Endothelial cell of umbilical vein (primary cell): ENCODE data around the gene RTF2. TPM values are rescaled to one million over a fixed set of nuclear protein-coding genes. Genes with fewer than 3 reads are reported as not detected.

Source experiments
- BruUV-seq: library from RNA; stranded (reverse); fragments of 400-500 nt; replicated peaks from 2 replicates; lab custom pipeline; 2021; lab: Mats Ljungman, UMichigan
- CTCF ChIA-PET: fragments of 300-600, 350-600 bp; sonication (Branson Sonifier 250); formaldehyde crosslinking; loops from one replicate; lab custom pipeline; 2021; ENCODE audit warnings: antibody characterized with exemption, inconsistent platforms; lab: Charles Lee
- POLR2A ChIA-PET: fragments of 300-600, 350-600 bp; sonication (Branson Sonifier 250); formaldehyde crosslinking; loops from one replicate; lab custom pipeline; 2021; ENCODE audit warnings: antibody characterized with exemption, inconsistent platforms; lab: Charles Lee
- DNase-seq: peaks from one replicate; pipeline ENCODE4 v3.0.0-alpha.2; 2011; ENCODE audit warnings: low read depth, low spot score
- FAIRE-seq: peaks from 2 replicates; lab custom pipeline; 2011; peaks lifted over from hg19 to GRCh38; lab: Jason Lieb, UNC
- H2AFZ ChIP-seq: 2 replicates; pipeline ENCODE4 v1.6.0; 2012; ENCODE audit warnings: low read depth, low read length, control low read depth, inconsistent platforms
- H3K27ac ChIP-seq: 2 replicates; pipeline ENCODE4 v1.5.1; 2011; ENCODE audit warnings: low read depth, mild to moderate bottlenecking, control low read depth, low read length, moderate library complexity; ENCODE audit not compliant: insufficient read depth
- H3K27me3 ChIP-seq, 2 experiments: 2 replicates each; pipeline versions ENCODE4 v1.6.0 to v1.6.1; 2011; ENCODE audit warnings: low read length in 2 of 2, mixed read lengths in 1 of 2; ENCODE audit not compliant: control insufficient read depth in 2 of 2, insufficient read depth in 2 of 2
- H3K36me3 ChIP-seq, 2 experiments: 2 replicates in 1 of 2; 3 replicates in 1 of 2; pipeline ENCODE4 v1.5.1; 2011; ENCODE audit warnings: low read length in 2 of 2, mild to moderate bottlenecking in 1 of 2, moderate library complexity in 1 of 2; ENCODE audit not compliant: control insufficient read depth in 2 of 2, insufficient read depth in 2 of 2; ENCODE audit errors: extremely low read depth in 1 of 2
- H3K4me1 ChIP-seq: 3 replicates; pipeline ENCODE4 v1.5.1; 2011; ENCODE audit warnings: mild to moderate bottlenecking, low read length; ENCODE audit not compliant: control insufficient read depth, insufficient read depth; ENCODE audit errors: extremely low read depth
- H3K4me2 ChIP-seq: 2 replicates; pipeline ENCODE4 v1.6.1; 2011; ENCODE audit warnings: low read length, control low read depth, mixed read lengths; ENCODE audit not compliant: insufficient read depth
- H3K4me3 ChIP-seq, 3 experiments: fragments of 200-600 bp in 1 of 3; sonication (generic), shearing (Covaris generic) in 1 of 3; replicated peaks in 1 of 3; 2 replicates each; pipeline ENCODE4 v1.5.1; 2011 to 2016; ENCODE audit warnings: control low read depth in 3 of 3, low read length in 3 of 3, mild to moderate bottlenecking in 2 of 3, inconsistent platforms in 1 of 3, low read depth in 1 of 3, moderate library complexity in 1 of 3; ENCODE audit not compliant: insufficient read depth in 1 of 3
- H3K79me2 ChIP-seq: 2 replicates; pipeline ENCODE4 v1.6.0; 2012; ENCODE audit warnings: low read length, inconsistent platforms; ENCODE audit not compliant: control insufficient read depth, insufficient read depth
- H3K9ac ChIP-seq: replicated peaks from 2 replicates; pipeline ENCODE3; 2011; ENCODE audit warnings: low read length, control low read depth; ENCODE audit not compliant: insufficient read depth; ENCODE audit errors: extremely low read depth
- H3K9me1 ChIP-seq: replicated peaks from 3 replicates; pipeline ENCODE4 v1.6.0; 2011; ENCODE audit warnings: mild to moderate bottlenecking, low read length; ENCODE audit not compliant: control insufficient read depth, insufficient read depth; ENCODE audit errors: extremely low read depth
- H3K9me3 ChIP-seq: replicated peaks from 2 replicates; pipeline ENCODE4 v1.5.1; 2012; ENCODE audit warnings: low read length, inconsistent platforms; ENCODE audit not compliant: control insufficient read depth, insufficient read depth
- H4K20me1 ChIP-seq: replicated peaks from 2 replicates; pipeline ENCODE3; 2011; ENCODE audit warnings: mild to moderate bottlenecking, low read length; ENCODE audit not compliant: control insufficient read depth, insufficient read depth; ENCODE audit errors: extremely low read depth
- CTCF ChIP-seq, 2 donors: IDR thresholded peaks; 1 replicate in 1 of 2; 2 replicates in 1 of 2; pipeline ENCODE4 v1.5.1; 2011; ENCODE audit warnings: low read length in 2 of 2, mild to moderate bottlenecking in 2 of 2, moderate library complexity in 2 of 2, control low read depth in 1 of 2, inconsistent platforms in 1 of 2, low read depth in 1 of 2; ENCODE audit not compliant: insufficient read depth in 1 of 2; ENCODE audit errors: extremely low read depth in 1 of 2
- EZH2 ChIP-seq: IDR thresholded peaks from 2 replicates; pipeline ENCODE4 v1.6.1; 2012; ENCODE audit warnings: borderline replicate concordance, low read depth, mild to moderate bottlenecking, moderate library complexity, low read length, inconsistent platforms; ENCODE audit not compliant: severe bottlenecking
- FOS ChIP-seq: IDR thresholded peaks from 2 replicates; pipeline ENCODE4 v1.6.1; 2011; ENCODE audit warnings: mild to moderate bottlenecking, low read length, moderate library complexity, borderline replicate concordance; ENCODE audit not compliant: insufficient read depth
- GATA2 ChIP-seq: IDR thresholded peaks from 2 replicates; pipeline ENCODE4 v1.7.0; 2011; ENCODE audit warnings: low read depth, mild to moderate bottlenecking, moderate library complexity, mixed read lengths, low read length; ENCODE audit not compliant: insufficient read length, insufficient read depth
- JUN ChIP-seq: IDR thresholded peaks from 2 replicates; pipeline ENCODE4 v1.6.1; 2011; ENCODE audit warnings: borderline replicate concordance, low read depth; ENCODE audit not compliant: insufficient read length, insufficient read depth
- MAX ChIP-seq: IDR thresholded peaks from 2 replicates; pipeline ENCODE4 v1.6.1; 2011; ENCODE audit not compliant: insufficient read depth, insufficient read length
- MYC ChIP-seq: IDR thresholded peaks from one replicate; pipeline ENCODE4 v1.6.1; 2011; ENCODE audit warnings: mild to moderate bottlenecking, low read depth, low read length
- POLR2A ChIP-seq: IDR thresholded peaks from 2 replicates; pipeline ENCODE4 v1.6.1; 2012; ENCODE audit warnings: low read depth, mild to moderate bottlenecking, control low read depth, low read length
- POLR2AphosphoS5 ChIP-seq: IDR thresholded peaks from 2 replicates; pipeline ENCODE4 v1.6.1; 2012; ENCODE audit warnings: low read depth, mild to moderate bottlenecking, control low read depth, low read length, moderate library complexity; ENCODE audit not compliant: insufficient read depth
- dilution Hi-C: fragments of 300-500 bp; cut with MboI; formaldehyde crosslinking; loops from one replicate; pipeline ENCODE4 v1.15.0; 2019; ENCODE audit warnings: low sequenced_read_pairs; ENCODE audit not compliant: extremely low pct_ligation_motif_present
- intact Hi-C: fragments of 100-400 bp; cut with micrococcal nuclease; formaldehyde crosslinking; loops from one replicate; pipeline ENCODE4 v1.10.0; 2022
- polyA plus RNA-seq, 4 experiments: library from polyadenylated mRNA; depleted of rRNA in 3 of 4; stranded (reverse) in 3 of 4; unstranded in 1 of 4; fragments of >200 nt; gene quantifications; 2 replicates each; pipeline versions ENCODE4 v1.2.1 to v1.2.3, GENCODE V29; 2011 to 2012; ENCODE audit warnings: missing spikeins in 1 of 4
- total RNA-seq: library from RNA; stranded (reverse); gene quantifications from 2 replicates; pipeline ENCODE4 v1.2.3, GENCODE V29; 2021

The RTF2 gene
- total and polyA plus RNA-seq, 2 donors (not counting 3 experiments of a cell fraction or from before 2014, with no cell fraction given), result 68.8 to 84.7 TPM

GRCh38 chr20:56458206-56458821 lies 10.1 kb upstream of the RTF2 start:
- BruUV-seq, result no TSS peak
- Histone ChIP-seq H2AFZ (no peak overlapping the region), H3K27ac (no peak overlapping the region), H3K9me1 (no peaks in the 10 kb centered on the region), H3K36me3 (no peaks in the 10 kb centered on the region), H3K4me3 (no peak overlapping the region), H3K9ac (no peak overlapping the region), H3K9me3 (no peaks in the 10 kb centered on the region), H3K4me2 (no peak overlapping the region), H4K20me1 (no peaks in the 10 kb centered on the region), H3K79me2 (no peaks in the 10 kb centered on the region), H3K27me3 (peaks cover 5 to 26% of the 10 kb centered on the region in 2 experiments), H3K4me1 (no peaks in the 10 kb centered on the region)
- no peak for DNase-seq
- TF ChIP-seq POLR2A (no peak), GATA2 (no peak), FOS (no peak), POLR2AphosphoS5 (no peak), JUN (no peak), MAX (no peak), CTCF (IDR thresholded peaks at IDR 0.05; ENCODE audit: extremely low read depth in 1 of 2, insufficient read depth in 1 of 2, low read depth in 1 of 2, low read length in 2 of 2) (no peak), MYC (no peak), EZH2 (no peak)
- intact Hi-C loops, result no loop called here
- POLR2A ChIA-PET, result no interaction called here
- dilution Hi-C loops, result no loop called here
- FAIRE-seq, result no peak
- CTCF ChIA-PET, result interaction anchor here (0.7 kb wide), 1 partner anchor 46 kb away, joined by 3 read pairs; the partner anchor contains the start of gene CASS4
